Activated B cell treated with CpG ODN at 0.5 μM for 24 hours (primary cell): ENCODE measurements around the gene WNT5A. TPM values are rescaled to one million over a fixed set of nuclear protein-coding genes. Genes with fewer than 3 reads are reported as not detected.

ENCODE experiments used
- ATAC-seq: fragments of 200-7000 bp; cut with Tn5 transposase; one replicate; pipeline ENCODE4 v1.10.0; 2021; ENCODE audit warnings: low read depth, mild to moderate bottlenecking, moderate library complexity
- CTCF ChIA-PET: fragments of 350-600 bp; sonication (Branson Sonifier 250); formaldehyde crosslinking; loops from one replicate; lab custom pipeline; 2021; ENCODE audit warnings: antibody characterized with exemption; lab: Charles Lee
- POLR2A ChIA-PET: fragments of 350-600 bp; sonication (Branson Sonifier 250); formaldehyde crosslinking; loops from one replicate; lab custom pipeline; 2021; ENCODE audit warnings: antibody characterized with exemption; lab: Charles Lee
- DNase-seq: peaks from one replicate; pipeline ENCODE4 v3.0.0; 2022
- H3K27ac Mint-ChIP-seq: one replicate; pipeline ENCODE4 v1.8.0; 2020; ENCODE audit warnings: mixed read lengths
- H3K27me3 Mint-ChIP-seq: one replicate; pipeline ENCODE4 v1.8.0; 2021; ENCODE audit warnings: mixed read lengths
- H3K36me3 Mint-ChIP-seq: one replicate; pipeline ENCODE4 v1.8.0; 2021; ENCODE audit warnings: low read depth, mixed read lengths
- H3K4me1 Mint-ChIP-seq: one replicate; pipeline ENCODE4 v1.8.0; 2021; ENCODE audit warnings: mixed read lengths
- H3K4me3 Mint-ChIP-seq: one replicate; pipeline ENCODE4 v1.8.0; 2020; ENCODE audit warnings: mild to moderate bottlenecking, mixed read lengths
- H3K9me3 Mint-ChIP-seq: one replicate; pipeline ENCODE4 v1.8.0; 2020; ENCODE audit warnings: mixed read lengths
- CTCF ChIP-seq: fragments of 200-600 bp; IDR thresholded peaks from one replicate; pipeline ENCODE4 v1.8.0; 2022; ENCODE audit warnings: antibody characterized with exemption, mild to moderate bottlenecking
- intact Hi-C: fragments of 100-400 bp; cut with micrococcal nuclease; formaldehyde crosslinking; loops from one replicate; pipeline ENCODE4 v1.15.1; 2024
- total RNA-seq: library from RNA; stranded (reverse); gene quantifications from 2 replicates; pipeline ENCODE4 v1.2.3, GENCODE V29; 2022

WNT5A gene
- total RNA-seq, 1 donor from 2014 or later: not detected

DNA sequence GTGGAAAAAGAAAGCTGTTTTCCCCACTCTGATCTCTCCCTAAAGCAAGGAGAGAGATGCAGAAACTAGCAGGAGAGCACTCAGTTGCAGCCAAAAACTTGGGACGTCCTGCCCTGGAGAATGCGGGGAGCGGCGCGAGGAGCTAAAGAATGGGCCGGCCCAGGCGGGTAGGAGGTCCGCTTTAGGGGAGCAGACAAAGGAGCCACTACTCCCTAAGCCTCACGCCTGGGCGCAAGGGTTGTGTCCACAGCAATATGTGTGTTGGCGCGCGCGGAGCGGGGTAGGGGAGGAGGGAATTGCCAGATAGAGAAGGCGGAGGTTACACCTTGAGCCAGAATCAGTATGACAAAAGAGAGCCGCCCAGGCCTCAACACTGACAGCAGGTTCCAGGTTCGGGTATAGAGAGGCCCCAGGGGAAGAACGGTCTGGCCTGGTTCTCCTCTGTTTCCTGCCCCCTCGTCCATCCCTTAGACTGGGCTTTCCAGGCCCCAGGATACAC lies 2.9 kb downstream of the WNT5A start:
- Mint-ChIP-seq H3K27me3 (peaks cover 73% of the 10 kb centered on the region), H3K27ac (no peak overlapping the region), H3K4me1 (peaks cover 30% of the 10 kb centered on the region), H3K9me3 (no peaks in the 10 kb centered on the region), H3K4me3 (no peak overlapping the region), H3K36me3 (no peaks in the 10 kb centered on the region)
- ChIA-PET POLR2A (no interaction called here), CTCF (no interaction called here)
- no peak for ATAC-seq
- no peak for TF ChIP-seq CTCF
- intact Hi-C loops: loop anchor here (2.0 kb wide), 2 partner anchors 263 to 413 kb away; no protein-coding TSS in a partner anchor
- DNase-seq: no peak

GRCh38 chr3:55483196-55484095 lies 3.7 kb downstream of the WNT5A start:
- TF ChIP-seq CTCF: no peak
- ChIA-PET POLR2A (no interaction called here), CTCF (no interaction called here)
- no peak overlapping the region for H3K4me3 Mint-ChIP-seq
- no peak for ATAC-seq
- H3K27me3 Mint-ChIP-seq: peaks cover 66% of the 10 kb centered on the region
- no peaks in the 10 kb centered on the region for H3K9me3 Mint-ChIP-seq
- no peaks in the 10 kb centered on the region for H3K36me3 Mint-ChIP-seq
- peaks cover 24% of the 10 kb centered on the region for H3K4me1 Mint-ChIP-seq
- DNase-seq: no peak
- intact Hi-C loops: loop anchor here (2.0 kb wide), 2 partner anchors 263 to 413 kb away; no protein-coding TSS in a partner anchor
- H3K27ac Mint-ChIP-seq: no peak overlapping the region

GRCh38 chr3:55482496-55483195 lies 4.5 kb downstream of the WNT5A start:
- H3K27ac Mint-ChIP-seq: no peak overlapping the region
- POLR2A ChIA-PET: no interaction called here
- H3K4me3 Mint-ChIP-seq: no peak overlapping the region
- no peak for TF ChIP-seq CTCF
- peaks cover 66% of the 10 kb centered on the region for H3K27me3 Mint-ChIP-seq
- no peaks in the 10 kb centered on the region for H3K36me3 Mint-ChIP-seq
- CTCF ChIA-PET: no interaction called here
- intact Hi-C loops: no loop called here
- peaks cover 19% of the 10 kb centered on the region for H3K4me1 Mint-ChIP-seq
- no peak for DNase-seq
- ATAC-seq: no peak
- no peaks in the 10 kb centered on the region for H3K9me3 Mint-ChIP-seq

DNA sequence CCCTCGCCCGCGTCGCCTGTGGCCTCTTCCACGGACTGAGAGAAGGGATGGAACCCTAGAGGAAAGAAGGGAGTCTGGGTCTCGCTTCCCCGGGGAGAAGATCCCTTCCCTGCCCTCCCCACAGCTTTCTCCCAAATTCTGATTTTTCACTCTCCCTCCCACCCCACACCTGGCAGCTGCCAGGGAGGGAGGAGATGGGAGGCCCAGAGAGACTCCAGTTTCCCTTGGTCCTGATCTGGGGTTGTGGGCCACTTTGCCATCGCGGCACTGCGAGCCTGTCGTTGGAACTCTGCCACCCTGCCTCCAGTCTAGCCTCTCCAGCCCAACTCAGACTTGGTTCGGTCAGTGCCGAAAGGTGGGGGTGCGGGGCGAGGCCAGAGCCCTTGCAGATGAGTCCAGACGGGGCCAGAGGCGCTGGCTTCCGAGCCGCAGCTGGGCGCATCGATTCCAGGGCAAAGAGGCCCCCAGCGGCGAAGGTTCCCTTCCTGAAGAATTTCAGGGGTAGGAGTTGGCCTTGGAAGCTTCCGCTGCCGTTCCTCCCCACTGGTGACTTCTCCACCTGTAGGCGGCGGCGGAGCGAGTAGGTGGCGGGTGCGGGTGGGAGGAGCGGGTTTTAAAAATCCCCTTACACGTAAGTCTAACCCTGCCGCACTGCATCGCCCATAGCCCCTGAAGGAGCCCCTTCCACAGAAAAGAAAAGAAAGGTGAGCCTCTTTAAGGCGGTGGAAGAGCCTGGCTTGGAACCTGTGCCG lies 5.2 kb downstream of the WNT5A start:
- intact Hi-C loops: no loop called here
- POLR2A ChIA-PET: no interaction called here
- DNase-seq: no peak
- no peak for ATAC-seq
- CTCF ChIA-PET: no interaction called here
- H3K9me3 Mint-ChIP-seq: no peaks in the 10 kb centered on the region
- peaks cover 62% of the 10 kb centered on the region for H3K27me3 Mint-ChIP-seq
- H3K36me3 Mint-ChIP-seq: no peaks in the 10 kb centered on the region
- TF ChIP-seq CTCF: no peak
- H3K4me3 Mint-ChIP-seq: no peak overlapping the region
- no peak overlapping the region for H3K27ac Mint-ChIP-seq
- peaks cover 15% of the 10 kb centered on the region for H3K4me1 Mint-ChIP-seq
